ENCODE data around the gene MAEA. TPM values are rescaled to one million over a fixed set of nuclear protein-coding genes. Genes with fewer than 3 reads are reported as not detected.

Gene MAEA
- total and polyA plus RNA-seq, 10 of the 15 experiments (the other 5 are each of a cell fraction or from before 2014, with no cell fraction given), result 3.6 to 67.1 (median 54.6) TPM

DNA sequence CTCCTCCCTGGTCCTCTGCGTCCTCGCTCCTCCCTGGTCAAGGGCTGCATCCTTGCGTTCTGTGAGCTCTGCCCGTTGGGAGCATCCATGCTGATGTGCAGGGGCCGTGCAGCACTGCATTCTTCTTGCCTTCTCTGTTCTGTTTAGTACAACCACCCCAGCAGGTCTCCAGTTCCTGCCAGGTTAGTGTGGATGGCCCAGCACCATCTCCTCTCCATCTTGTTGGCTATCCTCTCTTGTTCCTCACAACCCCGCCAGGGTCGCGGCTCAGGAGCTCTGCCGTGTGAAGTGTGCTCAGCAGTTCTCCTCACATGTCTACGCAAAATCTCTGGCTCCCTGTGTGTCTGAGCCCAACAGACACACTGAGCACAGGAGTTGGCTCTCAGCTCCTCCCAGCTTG is 10.4 kb upstream of the MAEA start:
- Histone ChIP-seq H3K36me3 (ENCODE audit: control insufficient read depth in 2 of 2, insufficient read depth in 2 of 2, low read length in 1 of 2) (no peaks in the 10 kb centered on the region), H3K4me1 (ENCODE audit: control insufficient read depth, insufficient read depth, low read length) (no peaks in the 10 kb centered on the region), H3K4me2 (ENCODE audit: control insufficient read depth, insufficient read depth) (no peak overlapping the region), H3K4me3 (no peak overlapping the region), H3K9me3 (replicated peaks; ENCODE audit: control insufficient read depth, insufficient read depth, low read length) (peaks cover 2% of the 10 kb centered on the region), H4K20me1 (ENCODE audit: control insufficient read depth, insufficient read depth) (no peaks in the 10 kb centered on the region), H3K27ac (ENCODE audit: control insufficient read depth, insufficient read depth) (no peak overlapping the region), H3K9ac (ENCODE audit: control insufficient read depth, insufficient read depth, low read length) (no peak overlapping the region), H3K79me2 (ENCODE audit: control insufficient read depth, insufficient read depth, low read length) (no peaks in the 10 kb centered on the region), H3K27me3 (replicated peaks in 1 of 2; ENCODE audit: control insufficient read depth in 2 of 2, insufficient read depth in 2 of 2, low read length in 1 of 2) (no peaks in the 10 kb centered on the region), H2AFZ (ENCODE audit: control insufficient read depth, low read depth, low read length) (no peak overlapping the region)
- TF ChIP-seq ESRRA (IDR thresholded peaks at IDR 0.05; ENCODE audit: low read length) (no peak), MXI1 (IDR thresholded peaks at IDR 0.05; ENCODE audit: low read depth, low read length) (no peak)
- BruUV-seq (replicated peaks), result no TSS peak
- ChIA-PET POLR2A (interaction anchor here (0.5 kb wide), 1 partner anchor 31 kb away, joined by 6 read pairs; no protein-coding TSS in a partner anchor), RAD21 (ENCODE audit: unreplicated experiment) (no interaction called here), SMC1A (ENCODE audit: uncharacterized antibody, unreplicated experiment) (no interaction called here), CTCF (no interaction called here)
- DNase-seq (ENCODE audit: low read depth, low spot score), result no peak
- ATAC-seq, result no peak
- intact Hi-C loops (cut with micrococcal nuclease; ENCODE audit: unreplicated experiment) (no loop called here), in situ Hi-C loops (cut with MboI) (no loop called here)
- WGBS (ENCODE audit: insufficient coverage, insufficient replicate concordance, low lambda C conversion rate, missing lambda C conversion rate), result 56% methylated on average over 10 of the region's 10 CpGs
- FAIRE-seq, result no peak

DNA sequence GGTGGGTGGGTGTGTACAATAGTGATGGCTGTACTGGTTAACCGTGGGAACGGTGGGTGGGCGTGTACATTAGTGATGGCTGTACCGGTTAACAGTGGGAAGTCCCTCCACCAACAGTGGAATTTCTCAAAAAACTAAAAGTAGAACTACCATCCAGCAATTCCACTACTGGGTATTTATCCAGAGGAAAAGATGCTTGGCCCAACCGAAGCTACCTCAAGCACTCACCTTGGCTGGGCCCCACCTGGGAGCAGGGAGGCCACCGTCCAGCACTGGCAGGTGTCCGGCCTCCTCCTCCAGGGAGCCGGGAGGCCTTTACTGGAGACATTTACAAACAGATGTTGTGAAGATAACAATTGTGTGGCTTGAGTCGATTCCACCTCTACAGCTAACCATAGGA is 6.0 kb upstream of the MAEA start:
- RAD21 ChIA-PET (ENCODE audit: unreplicated experiment), result no interaction called here
- no peak overlapping the region for H3K9ac ChIP-seq (ENCODE audit: control insufficient read depth, insufficient read depth, low read length)
- peaks cover 2% of the 10 kb centered on the region for H3K9me3 ChIP-seq (replicated peaks; ENCODE audit: control insufficient read depth, insufficient read depth, low read length)
- TF ChIP-seq, protein P1, sequence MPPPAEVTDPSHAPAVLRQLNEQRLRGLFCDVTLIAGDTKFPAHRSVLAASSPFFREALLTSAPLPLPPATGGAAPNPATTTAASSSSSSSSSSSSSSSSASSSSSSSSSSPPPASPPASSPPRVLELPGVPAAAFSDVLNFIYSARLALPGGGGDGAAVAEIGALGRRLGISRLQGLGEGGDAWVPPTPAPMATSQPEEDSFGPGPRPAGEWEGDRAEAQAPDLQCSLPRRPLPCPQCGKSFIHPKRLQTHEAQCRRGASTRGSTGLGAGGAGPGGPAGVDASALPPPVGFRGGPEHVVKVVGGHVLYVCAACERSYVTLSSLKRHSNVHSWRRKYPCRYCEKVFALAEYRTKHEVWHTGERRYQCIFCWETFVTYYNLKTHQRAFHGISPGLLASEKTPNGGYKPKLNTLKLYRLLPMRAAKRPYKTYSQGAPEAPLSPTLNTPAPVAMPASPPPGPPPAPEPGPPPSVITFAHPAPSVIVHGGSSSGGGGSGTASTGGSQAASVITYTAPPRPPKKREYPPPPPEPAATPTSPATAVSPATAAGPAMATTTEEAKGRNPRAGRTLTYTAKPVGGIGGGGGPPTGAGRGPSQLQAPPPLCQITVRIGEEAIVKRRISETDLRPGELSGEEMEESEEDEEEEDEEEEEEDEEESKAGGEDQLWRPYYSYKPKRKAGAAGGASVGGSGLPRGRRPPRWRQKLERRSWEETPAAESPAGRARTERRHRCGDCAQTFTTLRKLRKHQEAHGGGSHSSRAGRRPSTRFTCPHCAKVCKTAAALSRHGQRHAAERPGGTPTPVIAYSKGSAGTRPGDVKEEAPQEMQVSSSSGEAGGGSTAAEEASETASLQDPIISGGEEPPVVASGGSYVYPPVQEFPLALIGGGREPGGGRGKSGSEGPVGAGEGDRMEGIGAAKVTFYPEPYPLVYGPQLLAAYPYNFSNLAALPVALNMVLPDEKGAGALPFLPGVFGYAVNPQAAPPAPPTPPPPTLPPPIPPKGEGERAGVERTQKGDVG (CRISPR knock-in tag; IDR thresholded peaks at IDR 0.05), result no peak
- TF ChIP-seq IKZF2 (IDR thresholded peaks at IDR 0.05), result no peak
- TF ChIP-seq, protein P2, sequence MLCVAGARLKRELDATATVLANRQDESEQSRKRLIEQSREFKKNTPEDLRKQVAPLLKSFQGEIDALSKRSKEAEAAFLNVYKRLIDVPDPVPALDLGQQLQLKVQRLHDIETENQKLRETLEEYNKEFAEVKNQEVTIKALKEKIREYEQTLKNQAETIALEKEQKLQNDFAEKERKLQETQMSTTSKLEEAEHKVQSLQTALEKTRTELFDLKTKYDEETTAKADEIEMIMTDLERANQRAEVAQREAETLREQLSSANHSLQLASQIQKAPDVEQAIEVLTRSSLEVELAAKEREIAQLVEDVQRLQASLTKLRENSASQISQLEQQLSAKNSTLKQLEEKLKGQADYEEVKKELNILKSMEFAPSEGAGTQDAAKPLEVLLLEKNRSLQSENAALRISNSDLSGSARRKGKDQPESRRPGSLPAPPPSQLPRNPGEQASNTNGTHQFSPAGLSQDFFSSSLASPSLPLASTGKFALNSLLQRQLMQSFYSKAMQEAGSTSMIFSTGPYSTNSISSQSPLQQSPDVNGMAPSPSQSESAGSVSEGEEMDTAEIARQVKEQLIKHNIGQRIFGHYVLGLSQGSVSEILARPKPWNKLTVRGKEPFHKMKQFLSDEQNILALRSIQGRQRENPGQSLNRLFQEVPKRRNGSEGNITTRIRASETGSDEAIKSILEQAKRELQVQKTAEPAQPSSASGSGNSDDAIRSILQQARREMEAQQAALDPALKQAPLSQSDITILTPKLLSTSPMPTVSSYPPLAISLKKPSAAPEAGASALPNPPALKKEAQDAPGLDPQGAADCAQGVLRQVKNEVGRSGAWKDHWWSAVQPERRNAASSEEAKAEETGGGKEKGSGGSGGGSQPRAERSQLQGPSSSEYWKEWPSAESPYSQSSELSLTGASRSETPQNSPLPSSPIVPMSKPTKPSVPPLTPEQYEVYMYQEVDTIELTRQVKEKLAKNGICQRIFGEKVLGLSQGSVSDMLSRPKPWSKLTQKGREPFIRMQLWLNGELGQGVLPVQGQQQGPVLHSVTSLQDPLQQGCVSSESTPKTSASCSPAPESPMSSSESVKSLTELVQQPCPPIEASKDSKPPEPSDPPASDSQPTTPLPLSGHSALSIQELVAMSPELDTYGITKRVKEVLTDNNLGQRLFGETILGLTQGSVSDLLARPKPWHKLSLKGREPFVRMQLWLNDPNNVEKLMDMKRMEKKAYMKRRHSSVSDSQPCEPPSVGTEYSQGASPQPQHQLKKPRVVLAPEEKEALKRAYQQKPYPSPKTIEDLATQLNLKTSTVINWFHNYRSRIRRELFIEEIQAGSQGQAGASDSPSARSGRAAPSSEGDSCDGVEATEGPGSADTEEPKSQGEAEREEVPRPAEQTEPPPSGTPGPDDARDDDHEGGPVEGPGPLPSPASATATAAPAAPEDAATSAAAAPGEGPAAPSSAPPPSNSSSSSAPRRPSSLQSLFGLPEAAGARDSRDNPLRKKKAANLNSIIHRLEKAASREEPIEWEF (IDR thresholded peaks at IDR 0.05; ENCODE audit: insufficient replicate concordance, low read depth, low read length), result no peak
- no peak for TF ChIP-seq RAD51 (IDR thresholded peaks at IDR 0.05)
- TF ChIP-seq ZNF384 (IDR thresholded peaks at IDR 0.05; ENCODE audit: borderline replicate concordance, low read depth, low read length), result no peak
- ATAC-seq (no peak), DNase-seq (ENCODE audit: low read depth, low spot score) (no peak), FAIRE-seq (no peak)
- BruUV-seq (replicated peaks), result no TSS peak
- no peaks in the 10 kb centered on the region for H3K27me3 ChIP-seq (replicated peaks in 1 of 2; ENCODE audit: control insufficient read depth in 2 of 2, insufficient read depth in 2 of 2, low read length in 1 of 2)
- in situ Hi-C loops (cut with MboI) (no loop called here), intact Hi-C loops (cut with micrococcal nuclease; ENCODE audit: unreplicated experiment) (no loop called here)
- no peak overlapping the region for H3K27ac ChIP-seq (ENCODE audit: control insufficient read depth, insufficient read depth)
- no peaks in the 10 kb centered on the region for H3K79me2 ChIP-seq (ENCODE audit: control insufficient read depth, insufficient read depth, low read length)
- no peaks in the 10 kb centered on the region for H4K20me1 ChIP-seq (ENCODE audit: control insufficient read depth, insufficient read depth)
- H3K36me3 ChIP-seq (ENCODE audit: control insufficient read depth in 2 of 2, insufficient read depth in 2 of 2, low read length in 1 of 2), result no peaks in the 10 kb centered on the region
- no peak overlapping the region for H3K4me3 ChIP-seq
- CTCF ChIA-PET, result interaction anchor here (1.3 to 5.1 kb wide), 2 partner anchors 24 to 153 kb away, joined by 3 to 31 read pairs; no protein-coding TSS in a partner anchor
- no peak overlapping the region for H2AFZ ChIP-seq (ENCODE audit: control insufficient read depth, low read depth, low read length)
- SMC1A ChIA-PET (ENCODE audit: uncharacterized antibody, unreplicated experiment), result interaction anchor here (1.4 kb wide), 1 partner anchor 126 kb away, joined by 3 read pairs; no protein-coding TSS in a partner anchor
- WGBS (ENCODE audit: insufficient coverage, insufficient replicate concordance, low lambda C conversion rate, missing lambda C conversion rate), result 62% methylated on average over 9 of the region's 9 CpGs
- no peak overlapping the region for H3K4me2 ChIP-seq (ENCODE audit: control insufficient read depth, insufficient read depth)
- H3K4me1 ChIP-seq (ENCODE audit: control insufficient read depth, insufficient read depth, low read length), result no peaks in the 10 kb centered on the region
- POLR2A ChIA-PET, result no interaction called here

Measured in GM12878 (cell line).